ENCODE measurements around the gene ARHGAP8. TPM values are rescaled to one million over a fixed set of nuclear protein-coding genes. Genes with fewer than 3 reads are reported as not detected.

The ARHGAP8 gene
- total RNA-seq, 2 experiments from 2014 or later = 2.1 to 3.2 TPM

- H3K4me3 Mint-ChIP-seq = no peak overlapping the region
- no peaks in the 10 kb centered on the region for H3K4me1 Mint-ChIP-seq (ENCODE audit: low read depth)
- ATAC-seq (no peak), DNase-seq (no peak)
- H3K36me3 Mint-ChIP-seq (ENCODE audit: low read depth) = no peaks in the 10 kb centered on the region
- H3K27me3 Mint-ChIP-seq = no peaks in the 10 kb centered on the region
- H3K27ac Mint-ChIP-seq = no peak overlapping the region
- TF ChIP-seq CTCF (IDR thresholded peaks at IDR 0.05) = no peak
- POLR2A ChIA-PET = no interaction called here
- no peaks in the 10 kb centered on the region for H3K9me3 Mint-ChIP-seq
- CTCF ChIA-PET = no interaction called here
- intact Hi-C loops (cut with micrococcal nuclease) = no loop called here
These were observed 135.6 kb downstream of the ARHGAP8 start for GRCh38 chr22:44887941-44888366.

- Mint-ChIP-seq H3K9me3 (no peaks in the 10 kb centered on the region), H3K36me3 (ENCODE audit: low read depth) (no peaks in the 10 kb centered on the region), H3K4me3 (no peak overlapping the region), H3K27me3 (no peaks in the 10 kb centered on the region), H3K27ac (no peak overlapping the region), H3K4me1 (ENCODE audit: low read depth) (no peaks in the 10 kb centered on the region)
- ATAC-seq = no peak
- CTCF ChIA-PET = no interaction called here
- intact Hi-C loops (cut with micrococcal nuclease) = no loop called here
- TF ChIP-seq CTCF (IDR thresholded peaks at IDR 0.05) = no peak
- POLR2A ChIA-PET = no interaction called here
- DNase-seq = no peak
These were observed 136.3 kb downstream of the ARHGAP8 start for GRCh38 chr22:44888491-44889254.

- ChIA-PET CTCF (interaction anchor here (0.9 kb wide), 1 partner anchor 16 kb away, joined by 4 read pairs; no protein-coding TSS in a partner anchor), POLR2A (no interaction called here)
- ATAC-seq = no peak
These were observed 137.0 kb downstream of the ARHGAP8 start for GRCh38 chr22:44889255-44889878.

GRCh38 chr22:44890416-44891292 lies 138.3 kb downstream of the ARHGAP8 start:
- Mint-ChIP-seq H3K4me3 (no peak overlapping the region), H3K27me3 (no peaks in the 10 kb centered on the region), H3K36me3 (ENCODE audit: low read depth) (no peaks in the 10 kb centered on the region), H3K4me1 (ENCODE audit: low read depth) (no peaks in the 10 kb centered on the region), H3K9me3 (no peaks in the 10 kb centered on the region), H3K27ac (no peak overlapping the region)
- ATAC-seq = no peak
- no peak for DNase-seq
- ChIA-PET CTCF (interaction anchor here (0.9 kb wide), 1 partner anchor 17 kb away, joined by 4 read pairs; no protein-coding TSS in a partner anchor), POLR2A (no interaction called here)
- intact Hi-C loops (cut with micrococcal nuclease) = no loop called here
- TF ChIP-seq CTCF (IDR thresholded peaks at IDR 0.05) = no peak

More at GRCh38 chr22:44889255-44889878, 137.0 kb downstream of the ARHGAP8 start:
- no peaks in the 10 kb centered on the region for H3K4me1 Mint-ChIP-seq (ENCODE audit: low read depth)
- H3K36me3 Mint-ChIP-seq (ENCODE audit: low read depth) = no peaks in the 10 kb centered on the region
- no peak overlapping the region for H3K4me3 Mint-ChIP-seq
- H3K9me3 Mint-ChIP-seq = no peaks in the 10 kb centered on the region
- intact Hi-C loops (cut with micrococcal nuclease) = no loop called here
- no peak overlapping the region for H3K27ac Mint-ChIP-seq
- H3K27me3 Mint-ChIP-seq = no peaks in the 10 kb centered on the region
- no peak for DNase-seq
- TF ChIP-seq CTCF (IDR thresholded peaks at IDR 0.05) = no peak
